HG03439 (cell line): ENCODE measurements around the gene MED12L.
A peak's percentile ranks its signal among the peaks of the same experiment; 100 is the strongest.
"Not testable (repeated sequence)": the region's sequence is repeated elsewhere in the genome, so short reads cannot be mapped to it uniquely, and the experiment has no call there.

Experiments used
- ATAC-seq: cut with Tn5 transposase; IDR thresholded peaks from one replicate; pipeline ENCODE4 v1.9.1; 2021; ENCODE audit warnings: mild to moderate bottlenecking, moderate library complexity; ENCODE audit not compliant: unreplicated experiment

Gene MED12L

GRCh38 chr3:151133917-151134450 is 48.5 kb downstream of the MED12L start:
- no peak for ATAC-seq

DNA sequence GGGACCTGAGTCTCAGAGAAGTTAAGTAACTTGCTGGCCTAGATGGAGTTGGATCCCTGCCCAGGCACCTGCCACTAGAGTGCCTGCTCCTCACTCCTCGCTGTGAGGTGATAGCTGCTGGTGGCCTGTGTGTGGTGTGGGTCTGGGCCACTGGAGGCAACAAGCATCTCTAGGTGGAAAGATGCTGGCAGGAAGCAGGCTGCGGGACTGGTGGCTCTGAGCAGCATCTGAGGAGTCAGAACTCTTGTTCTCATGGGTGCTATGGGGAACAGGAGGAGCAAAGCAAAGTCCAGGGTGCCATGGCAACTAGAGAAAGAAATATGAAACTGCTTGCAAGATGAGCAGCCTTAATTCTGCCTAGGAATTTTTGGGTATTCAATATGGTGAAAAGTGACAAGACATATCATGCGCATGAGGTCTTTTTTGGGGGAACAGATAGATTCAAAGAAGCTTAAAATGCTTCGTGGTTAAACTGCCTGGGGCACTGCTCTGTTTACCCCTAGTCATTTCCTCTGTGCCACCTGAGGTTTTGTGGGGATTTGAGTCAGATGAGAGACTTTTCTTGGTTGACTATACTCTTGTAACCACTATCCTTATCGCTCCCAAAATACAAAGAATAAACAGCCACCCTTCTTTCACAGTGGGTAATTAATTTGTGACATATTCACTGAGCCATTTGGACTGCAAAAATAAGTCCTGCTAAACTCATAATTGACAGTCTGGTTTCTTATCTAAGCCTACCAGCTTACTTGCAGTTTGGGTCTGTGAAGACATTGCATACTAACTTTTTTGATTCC is 50.3 kb downstream of the MED12L start:
- no peak for ATAC-seq

- no peak for ATAC-seq
These were observed 57.5 kb downstream of the MED12L start for GRCh38 chr3:151142929-151143328.

- ATAC-seq = no peak
These were observed 58.6 kb downstream of the MED12L start for GRCh38 chr3:151144016-151144415.

GRCh38 chr3:151144760-151145159 is 59.3 kb downstream of the MED12L start:
- ATAC-seq = no peak

- ATAC-seq = no peak
These were observed 60.2 kb downstream of the MED12L start for GRCh38 chr3:151145713-151146070.

DNA sequence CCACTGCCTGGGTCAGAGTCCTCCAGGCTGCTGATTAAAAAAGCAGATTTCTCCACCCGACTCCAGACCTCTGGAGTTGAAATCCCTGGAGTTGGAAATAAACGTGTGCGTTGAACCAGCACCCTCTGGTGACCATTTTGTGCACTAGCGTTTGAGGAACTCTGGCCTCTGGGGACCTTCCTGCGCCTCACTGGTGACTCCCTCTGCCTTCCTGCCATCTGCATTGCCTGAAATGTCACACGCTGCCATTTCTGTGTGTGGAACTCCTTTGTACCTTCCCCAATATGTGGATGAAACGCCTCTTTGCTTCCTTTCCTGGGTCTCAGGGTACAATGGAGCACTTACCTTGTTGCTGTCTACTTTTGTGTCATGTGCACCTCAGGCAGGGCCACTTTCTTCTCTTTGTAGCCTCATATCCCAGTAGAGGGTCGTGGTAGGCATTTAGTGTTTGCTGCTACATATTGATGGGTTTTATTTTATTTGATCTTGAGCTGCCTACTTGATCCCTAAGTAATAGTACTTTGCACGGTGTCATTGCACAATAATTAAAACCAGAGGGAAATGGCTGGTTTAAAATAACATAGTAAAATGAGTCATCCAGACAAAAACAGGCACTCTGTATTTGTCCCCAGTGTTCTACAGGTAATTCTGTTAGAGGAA is 60.7 kb downstream of the MED12L start:
- peak; percentile 94 for ATAC-seq

DNA sequence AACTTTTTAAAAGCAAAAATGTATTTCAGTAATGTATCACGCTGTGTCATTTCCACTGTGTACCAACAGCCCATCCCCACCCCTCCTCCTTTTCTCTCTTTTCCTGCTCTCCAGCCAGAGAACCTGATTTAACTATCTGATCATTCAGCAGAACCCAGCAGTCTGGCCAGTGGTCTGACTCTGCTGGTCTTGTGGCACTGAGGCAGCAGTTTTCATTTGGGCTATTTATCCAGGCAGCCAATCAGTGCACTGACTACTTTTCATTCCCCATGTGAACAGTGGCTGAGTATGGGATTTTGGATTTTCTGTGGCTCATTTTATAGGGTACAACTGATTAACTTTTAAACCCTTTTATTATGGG is 61.2 kb downstream of the MED12L start:
- ATAC-seq = no peak

GRCh38 chr3:151147299-151147698 is 61.8 kb downstream of the MED12L start:
- no peak for ATAC-seq

DNA sequence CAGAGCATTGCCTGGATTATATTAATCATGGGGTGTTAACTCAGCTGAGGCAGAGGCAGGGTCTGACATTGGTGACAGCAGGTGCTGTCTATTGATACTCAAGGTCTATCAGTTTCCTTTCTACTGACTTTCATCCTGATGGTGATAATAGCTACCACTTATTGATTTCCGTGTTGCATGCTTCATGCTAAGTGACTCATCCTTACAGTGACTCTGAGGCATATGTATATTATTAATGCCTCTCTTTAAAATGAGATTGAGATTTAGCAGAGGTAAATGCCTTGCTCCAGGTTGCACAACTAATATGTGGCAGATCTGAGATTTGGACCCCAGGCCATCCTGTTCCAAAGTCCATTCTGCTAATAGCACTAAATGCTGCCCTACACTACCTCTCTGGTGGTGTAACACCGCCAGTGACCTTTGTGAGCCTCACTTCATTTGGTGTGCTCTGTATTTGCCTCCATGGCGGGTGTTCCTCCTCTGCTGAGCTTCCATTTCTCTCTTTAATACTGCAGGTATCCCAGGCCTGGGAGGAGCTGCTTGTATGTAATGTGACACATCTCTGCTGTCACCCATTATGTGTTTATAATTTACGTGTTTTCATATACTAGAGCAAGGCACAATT is 67.1 kb downstream of the MED12L start:
- ATAC-seq = no peak

GRCh38 chr3:151154566-151154965 is 69.1 kb downstream of the MED12L start:
- no peak for ATAC-seq

DNA sequence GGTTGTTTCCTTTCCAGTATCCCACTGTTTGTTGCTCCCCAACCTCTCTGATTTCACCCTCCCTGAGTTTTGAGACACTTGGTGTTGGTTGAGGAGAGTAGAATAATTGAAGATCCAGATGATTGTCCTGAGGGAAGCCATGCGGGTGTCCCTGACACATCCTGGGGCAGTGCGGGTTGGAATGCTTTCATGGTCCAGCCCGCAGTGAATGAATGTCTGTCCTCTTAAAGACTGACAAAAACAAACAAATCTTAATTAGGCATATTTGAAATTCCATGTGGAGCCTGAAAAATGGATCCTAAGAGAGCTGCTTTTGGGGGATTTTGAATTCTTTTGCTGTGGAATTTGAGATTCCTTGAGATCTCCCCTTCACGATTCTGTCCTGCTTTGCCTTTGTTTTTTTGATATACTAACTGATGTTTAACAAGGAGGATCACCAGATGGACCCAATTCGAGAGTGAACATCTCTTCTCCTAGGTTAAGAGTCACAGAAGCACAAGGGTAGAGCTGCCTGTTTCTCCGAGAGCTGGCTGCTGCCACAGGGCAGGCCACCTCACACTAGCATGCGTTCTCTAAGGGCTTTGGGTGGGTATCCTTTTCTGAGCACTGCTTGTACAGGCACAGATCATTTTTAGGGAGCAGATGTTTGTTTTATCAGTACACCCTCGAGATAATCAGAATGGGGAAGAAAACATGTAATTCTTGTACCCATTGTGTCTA is 70.1 kb downstream of the MED12L start:
- no peak for ATAC-seq

DNA sequence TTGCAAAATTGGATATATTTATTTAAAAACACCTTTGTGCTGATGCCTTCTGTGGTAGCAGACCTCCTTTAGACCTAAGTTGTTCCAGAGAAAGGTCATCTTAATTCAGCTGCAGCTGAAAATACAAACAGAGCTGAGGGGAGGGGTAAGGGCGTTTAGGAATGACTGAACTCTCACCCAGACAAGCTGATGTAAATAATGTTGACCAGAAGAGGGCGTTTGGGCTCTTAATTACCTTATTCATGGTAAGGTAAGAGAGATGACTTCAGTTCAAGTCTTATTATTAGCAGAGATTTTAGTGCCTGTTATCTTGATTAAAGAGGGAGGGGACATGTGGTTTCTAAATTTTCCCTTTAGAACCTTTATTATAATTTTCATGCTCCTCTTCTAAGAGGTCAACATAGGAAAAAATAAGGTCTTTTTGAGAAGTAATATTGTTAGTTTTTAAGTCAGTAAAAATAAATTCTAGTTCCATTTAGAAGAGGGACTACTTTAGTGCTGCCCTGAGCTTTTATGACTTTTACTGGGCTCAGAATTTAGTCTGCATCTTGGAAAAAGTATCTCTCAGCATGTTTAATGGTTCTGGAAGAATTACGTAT is 71.3 kb downstream of the MED12L start:
- ATAC-seq = peak; percentile 69

- ATAC-seq = no peak
These were observed 74.3 kb downstream of the MED12L start for GRCh38 chr3:151159806-151160205.

GRCh38 chr3:151165226-151165625 is 79.8 kb downstream of the MED12L start:
- no peak for ATAC-seq

- ATAC-seq = no peak
These were observed 80.7 kb downstream of the MED12L start for GRCh38 chr3:151166161-151166560.

DNA sequence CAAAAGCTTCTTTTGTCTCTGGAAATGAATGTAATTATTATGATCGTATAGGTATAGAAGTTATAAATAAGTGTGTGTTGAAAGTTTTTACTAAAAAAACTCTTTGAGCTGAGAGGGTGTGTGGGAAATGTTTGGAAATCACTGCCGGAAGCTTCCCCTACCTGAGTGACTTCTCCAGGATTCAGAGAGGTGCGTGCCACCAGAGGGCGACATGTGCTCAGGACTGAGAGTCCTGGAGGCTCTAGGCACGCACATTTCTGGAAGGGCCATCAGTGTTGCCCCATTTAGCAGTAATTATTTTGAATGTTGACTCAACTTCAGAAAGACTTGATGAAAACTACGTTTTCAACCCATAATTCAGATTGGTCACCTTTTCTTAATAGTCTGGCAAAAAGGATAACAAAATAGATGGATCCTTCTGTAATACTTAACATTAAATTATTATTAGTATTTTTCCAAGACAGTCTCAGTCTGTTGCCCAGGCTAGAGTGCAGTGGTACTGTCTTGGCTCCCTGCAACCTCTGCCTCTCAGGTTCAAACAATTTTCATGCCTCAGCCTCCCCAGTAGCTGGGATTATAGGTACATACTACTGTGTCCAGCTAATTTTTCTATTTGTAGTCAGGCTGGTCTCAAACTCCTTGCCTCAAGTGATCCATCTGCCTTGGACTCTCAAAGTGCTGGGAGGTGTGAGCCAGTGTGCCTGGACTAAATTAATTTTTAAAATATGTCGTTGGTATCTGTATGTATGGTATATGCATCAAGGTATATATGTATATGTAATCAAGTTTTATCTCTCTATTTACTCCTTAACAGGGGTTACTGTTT is 83.0 kb downstream of the MED12L start:
- ATAC-seq = peak; percentile 70

DNA sequence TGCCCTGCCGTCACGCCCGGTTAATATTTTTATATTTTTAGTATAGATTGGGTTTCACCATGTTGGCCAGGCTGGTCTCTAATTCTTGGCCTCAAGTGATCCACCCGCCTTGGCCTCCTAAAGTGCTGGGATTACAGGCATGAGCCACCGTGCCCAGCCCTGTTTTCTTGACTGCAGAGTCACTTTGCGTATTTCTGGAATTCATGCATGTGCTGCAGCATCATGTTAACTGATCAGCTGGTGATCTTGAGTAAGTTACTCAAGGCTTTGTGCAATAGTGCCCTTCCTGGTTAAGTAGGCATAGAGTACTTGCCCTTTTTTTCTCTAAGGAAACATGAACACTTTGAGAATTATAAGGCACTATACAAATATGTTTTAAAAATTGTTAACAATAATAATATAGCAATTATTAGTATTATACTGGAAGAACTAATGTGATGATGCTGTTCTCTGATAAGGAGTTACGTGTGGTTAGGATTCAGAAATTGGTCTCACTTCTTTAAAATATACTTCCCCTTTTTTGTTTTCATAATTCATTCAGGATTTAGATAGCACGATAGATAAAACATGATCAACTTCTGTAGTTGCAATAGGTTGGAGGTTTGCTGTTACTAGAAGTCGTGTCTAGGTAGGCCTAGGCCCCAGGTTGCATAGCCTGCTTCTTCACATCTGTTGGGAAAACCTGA is 83.9 kb downstream of the MED12L start:
- ATAC-seq = no peak

- not testable (repeated sequence) for ATAC-seq
These were observed 84.7 kb downstream of the MED12L start for GRCh38 chr3:151169948-151170679.
